NCI-H1436 treated with DMSO at 0.1 percent for 48 hours (cell line): ENCODE results near the gene DLAT.
"Not testable (repeated sequence)": the region's sequence is repeated elsewhere in the genome, so short reads cannot be mapped to it uniquely, and the experiment has no call there.

Source experiments
- DNase-seq: peaks from one replicate; lab custom pipeline; 2025; lab: John Stamatoyannopoulos, UW

DLAT gene

DNA sequence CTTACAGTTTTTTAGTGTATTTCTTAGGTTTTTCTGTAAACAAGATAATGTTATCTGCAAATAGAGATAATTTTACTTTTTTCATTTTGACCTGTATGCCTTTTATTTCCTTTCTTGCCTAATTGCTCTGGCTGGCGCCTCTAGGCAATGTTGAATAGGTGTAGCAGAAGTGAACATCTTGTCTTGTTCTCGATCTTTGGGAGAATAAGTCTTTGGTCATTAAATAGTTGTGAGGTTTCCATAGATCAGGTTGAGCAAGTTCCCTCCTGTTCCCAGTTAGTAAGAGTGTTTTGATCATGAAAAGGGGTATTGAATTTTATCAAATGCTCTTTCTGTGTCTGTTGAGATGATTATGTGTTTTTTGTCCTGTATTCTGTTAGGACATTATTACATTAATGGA lies 24.6 kb downstream of the DLAT start:
- no peak for DNase-seq

DNA sequence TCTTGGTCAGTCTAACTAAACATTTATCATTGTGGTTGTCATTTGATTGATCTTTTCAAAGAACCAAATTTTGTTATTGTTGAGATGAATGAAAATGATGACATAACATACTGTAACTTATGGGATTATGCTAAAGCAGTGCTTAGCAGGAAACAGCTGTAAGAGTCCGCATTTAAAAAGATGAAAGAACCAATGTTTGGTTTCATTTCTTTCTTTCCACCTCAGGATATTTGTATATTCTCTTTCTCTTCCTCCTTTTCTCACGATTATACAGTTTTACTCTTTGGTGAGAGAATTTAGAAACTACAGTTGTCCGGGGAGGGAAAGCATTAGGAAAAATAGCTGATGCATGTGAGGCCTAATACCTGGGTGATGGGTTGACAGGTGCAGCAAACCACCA lies 25.5 kb downstream of the DLAT start:
- DNase-seq, result no peak

DNA sequence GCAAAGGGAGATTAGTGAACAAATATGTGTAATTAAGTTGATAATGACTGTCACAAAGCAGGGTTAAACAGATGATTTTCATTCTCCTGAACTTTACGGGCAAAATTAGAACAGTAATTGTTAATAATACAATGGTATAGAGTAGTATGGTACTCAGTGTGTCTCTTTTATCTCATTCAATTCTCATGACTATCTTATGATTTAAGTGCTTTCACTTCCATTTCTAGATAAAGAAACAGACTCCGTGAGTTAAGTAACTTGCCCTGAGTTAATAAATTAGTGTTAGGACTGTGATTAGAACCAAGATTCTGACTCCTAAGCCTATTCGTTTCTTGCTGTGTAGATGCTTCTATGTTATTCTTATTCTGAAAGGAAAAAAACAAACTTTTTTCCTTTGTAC lies 26.6 kb downstream of the DLAT start:
- DNase-seq, result no peak

DNA sequence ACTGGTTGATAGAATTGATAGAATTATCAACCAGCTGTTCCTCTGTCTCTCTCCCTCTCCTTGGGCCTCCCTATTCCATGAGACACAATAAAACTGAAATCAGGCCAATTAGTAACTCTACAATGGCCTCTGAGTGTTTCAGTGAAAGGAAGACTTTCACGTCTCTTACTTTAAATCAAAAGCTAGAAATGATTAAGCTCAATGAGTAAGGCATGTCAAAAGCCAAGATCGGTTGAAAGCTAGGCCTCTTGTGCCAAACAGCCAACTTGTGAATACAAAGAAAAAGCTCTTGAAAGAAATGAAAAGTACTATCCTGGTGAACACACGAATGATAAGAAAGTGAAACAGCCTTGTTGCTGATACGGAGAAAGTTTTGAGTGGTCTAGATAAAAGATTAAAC lies 32.0 kb downstream of the DLAT start:
- no peak for DNase-seq

DNA sequence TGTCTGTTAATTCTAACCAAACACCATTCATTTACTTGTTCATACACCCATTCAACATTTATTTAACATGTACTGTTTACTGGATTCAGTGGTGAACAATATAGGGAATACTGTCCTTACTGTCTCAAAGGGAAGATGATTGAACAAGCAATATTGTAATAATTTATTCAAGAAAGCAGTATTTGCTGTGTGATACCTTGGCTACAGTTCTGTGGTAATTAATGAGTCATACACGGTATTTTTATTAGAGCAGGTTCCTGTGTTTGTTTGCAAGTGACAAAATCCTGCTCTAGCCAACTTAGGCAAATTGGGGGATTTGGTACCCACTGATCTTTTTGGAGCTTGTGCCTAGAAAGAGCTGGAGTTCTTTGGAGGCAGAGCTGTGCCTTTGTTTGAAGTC lies 32.9 kb downstream of the DLAT start:
- DNase-seq, result no peak

DNA sequence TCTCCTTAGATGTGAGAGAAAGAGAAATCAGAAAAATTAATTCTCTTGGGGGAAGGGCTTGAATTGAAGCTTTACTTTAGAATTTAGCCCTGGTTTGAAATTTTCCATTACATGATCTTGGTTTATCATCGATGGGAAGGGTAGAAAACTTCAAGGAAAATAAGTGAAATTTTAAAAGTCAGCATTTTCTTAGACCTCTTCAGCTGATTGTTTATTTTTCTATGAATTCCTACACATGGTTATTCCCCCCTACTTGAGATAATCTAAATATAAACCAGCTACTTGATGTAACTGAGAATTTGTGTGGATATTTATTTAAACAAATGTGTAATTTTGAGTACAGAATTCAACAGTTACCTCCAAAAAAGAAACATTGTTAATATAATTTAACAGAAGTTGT lies 37.7 kb downstream of the DLAT start:
- DNase-seq, result no peak

DNA sequence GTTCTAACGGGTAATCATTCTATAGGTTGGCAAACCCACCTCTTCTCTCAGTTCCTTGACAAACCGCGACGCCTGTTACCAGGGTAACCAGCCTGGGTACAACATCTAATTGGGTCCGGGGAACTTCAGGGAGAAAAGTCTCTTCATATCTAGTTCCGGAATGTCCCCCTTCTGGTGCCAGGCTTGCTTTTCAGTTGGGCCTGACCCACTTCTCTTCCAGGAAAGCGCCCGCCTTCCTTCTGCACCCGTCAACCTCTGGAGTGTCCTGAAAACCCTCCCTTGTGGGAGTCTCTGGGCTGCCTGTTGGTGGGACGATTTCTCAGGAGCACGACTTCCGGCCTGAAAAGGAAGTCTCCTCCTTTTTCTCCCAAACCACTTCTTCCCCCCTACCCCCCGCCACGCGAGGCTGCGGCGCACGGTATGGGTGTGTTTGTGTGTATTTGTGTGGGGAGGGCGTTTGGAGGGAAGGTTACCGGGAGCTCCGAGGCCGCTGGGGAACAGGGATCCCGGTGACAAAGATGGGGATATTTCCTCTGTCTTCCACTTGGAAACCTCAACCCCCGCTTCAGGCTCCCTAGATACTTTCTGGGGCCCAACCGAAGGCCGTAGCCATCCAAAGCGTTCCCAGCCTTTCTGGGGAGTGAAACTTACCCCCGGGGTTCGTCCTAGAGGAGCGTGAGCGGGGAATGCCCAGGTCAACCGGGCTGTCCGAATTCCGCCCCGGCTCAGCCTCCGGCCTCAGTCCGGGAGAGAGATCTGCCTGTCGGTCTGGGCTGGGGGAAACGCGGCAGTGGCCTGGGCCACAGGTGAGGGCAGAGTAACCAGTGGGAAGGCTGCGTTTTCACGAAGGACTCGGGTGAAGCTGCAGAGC lies 49.0 kb downstream of the DLAT start, which contains the start of the genes NKAPD1 and PIH1D2:
Gene NKAPD1 (plus strand): TSS at position 359 of the 871 bp plus-strand sequence. CDS start 1,276 bp downstream, outside the sequence.
Gene PIH1D2 (minus strand): TSS at position 77 of the 871 bp plus-strand sequence. CDS start 843 bp downstream, outside the sequence.
- no peak for DNase-seq

DNA sequence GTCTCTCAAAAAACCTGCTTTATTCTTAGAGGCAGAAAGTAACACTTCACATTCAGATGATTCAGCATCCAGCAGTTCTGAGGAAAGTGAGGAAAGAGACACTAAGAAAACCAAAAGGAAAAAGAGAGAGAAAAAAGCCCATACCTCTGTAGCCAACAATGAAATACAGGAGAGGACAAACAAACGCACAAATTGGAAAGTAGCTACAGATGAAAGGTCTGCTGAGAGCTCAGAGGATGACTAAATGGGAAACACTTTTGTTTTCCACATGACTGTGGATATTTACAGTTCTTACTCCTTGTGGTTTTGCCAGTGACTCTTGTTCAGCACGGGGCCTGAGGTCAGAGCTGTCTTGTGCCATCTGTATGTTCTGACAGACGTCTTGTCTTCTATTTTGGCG lies 57.5 kb downstream of the DLAT start:
- DNase-seq, result no peak

DNA sequence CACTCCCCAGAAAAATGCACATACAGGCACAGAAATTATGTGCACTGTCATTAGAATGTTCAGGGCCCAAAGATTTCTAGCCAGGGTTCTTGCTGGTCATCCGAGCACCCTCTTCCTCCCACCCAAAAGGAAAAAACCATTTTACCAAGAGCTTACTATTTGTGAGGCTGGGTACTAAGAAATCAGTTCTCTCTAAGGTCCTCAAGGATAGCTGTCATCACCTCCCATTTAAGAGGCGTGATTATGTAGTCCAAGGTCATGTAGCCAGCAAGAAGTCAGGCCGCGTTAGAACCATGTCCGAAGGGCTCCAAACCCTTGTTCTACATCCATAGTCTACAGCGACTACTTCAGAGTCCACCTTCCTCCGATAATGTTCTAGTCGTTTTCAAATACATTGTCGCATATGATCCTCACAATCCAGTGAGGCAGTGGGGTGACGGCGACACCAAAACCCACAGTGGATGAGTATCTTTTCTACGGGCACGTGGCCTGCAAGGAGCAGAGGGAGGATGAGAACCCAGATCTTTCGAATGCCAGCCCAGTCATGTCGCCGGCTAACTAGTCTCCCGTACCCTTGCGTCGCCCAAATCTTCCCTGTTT lies 60.7 kb downstream of the DLAT start:
- DNase-seq, result no peak

DNA sequence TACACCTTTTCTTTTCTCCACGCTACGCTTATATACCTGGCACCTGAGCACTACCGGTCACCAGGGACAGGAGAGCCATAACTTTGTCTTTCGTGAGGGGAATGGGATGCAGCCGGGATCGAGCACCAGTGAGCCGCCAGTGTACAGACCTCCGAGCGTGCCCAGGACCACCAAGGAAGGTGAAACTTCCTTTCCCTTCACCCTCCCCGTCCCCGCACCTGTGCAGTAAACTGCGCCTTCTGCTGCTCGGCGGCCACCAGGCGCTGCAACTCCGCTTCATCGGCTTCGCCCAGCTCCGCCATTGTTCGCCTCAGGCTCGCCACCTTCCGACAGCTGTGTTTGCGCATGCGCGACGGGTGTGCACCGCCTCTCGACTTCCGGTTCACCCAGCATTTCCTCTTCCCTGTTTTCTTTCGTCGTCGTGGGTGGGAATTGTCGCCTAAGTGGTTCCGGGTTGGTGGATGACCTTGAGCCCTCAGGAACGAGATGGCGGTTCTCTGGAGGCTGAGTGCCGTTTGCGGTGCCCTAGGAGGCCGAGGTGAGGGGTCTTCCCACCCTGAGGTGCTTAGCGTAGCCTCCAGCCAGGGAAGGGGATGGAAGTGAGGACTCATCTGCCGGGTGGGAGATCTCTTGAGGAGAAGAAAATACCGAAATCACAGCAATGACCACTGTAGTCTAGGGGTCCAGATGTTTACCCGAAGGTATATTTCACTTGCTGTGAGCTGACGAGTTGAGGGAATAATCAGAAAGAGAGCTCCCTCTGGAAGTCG lies 61.4 kb downstream of the DLAT start, which contains the start of the genes SDHD and TIMM8B:
Gene SDHD (plus strand): TSS at position 452 of the 770 bp plus-strand sequence. CDS start 35 bp downstream, at position 487.
Gene TIMM8B (minus strand): TSS at position 335 of the 770 bp plus-strand sequence. CDS start 33 bp downstream, at position 302.
- peak; percentile 79 for DNase-seq

DNA sequence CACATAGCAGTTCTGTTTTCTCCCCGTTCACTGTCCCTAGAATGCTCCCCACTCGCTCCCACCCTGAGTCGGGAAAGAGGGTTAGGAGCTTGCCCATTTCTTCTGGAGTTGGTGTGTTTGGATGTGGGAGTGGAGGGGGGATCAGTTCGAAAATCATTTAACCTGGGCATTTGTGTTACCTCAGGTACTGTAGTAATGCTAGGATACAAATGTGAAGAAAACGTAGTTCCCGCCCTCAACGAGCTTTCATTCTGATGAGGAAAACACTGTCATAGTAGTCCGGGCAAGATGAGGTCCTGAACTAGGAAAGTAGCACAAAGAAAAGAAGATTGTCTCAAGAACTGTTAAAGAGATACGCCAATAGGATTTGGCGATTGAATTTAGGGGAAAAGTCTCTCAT lies 62.0 kb downstream of the DLAT start:
- DNase-seq, result no peak

DNA sequence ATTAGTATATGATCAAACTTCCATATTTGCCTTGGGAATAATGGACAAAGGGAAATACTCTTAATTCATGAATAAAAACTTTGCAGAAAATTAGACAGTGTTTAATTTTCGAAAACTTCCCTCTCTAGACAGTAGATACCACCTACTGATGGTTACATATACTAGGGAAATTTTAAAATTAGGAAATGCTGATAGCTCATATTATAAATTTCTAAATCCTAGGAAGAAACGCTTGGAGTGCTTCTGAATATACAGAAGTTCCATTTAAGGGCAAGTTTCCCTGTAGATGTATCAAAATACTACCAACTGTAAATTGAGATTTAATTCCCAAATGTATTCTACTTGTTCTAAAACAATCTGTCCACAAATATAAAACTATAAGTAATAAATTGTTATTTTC lies 70.1 kb downstream of the DLAT start:
- DNase-seq, result not testable (repeated sequence)

DNA sequence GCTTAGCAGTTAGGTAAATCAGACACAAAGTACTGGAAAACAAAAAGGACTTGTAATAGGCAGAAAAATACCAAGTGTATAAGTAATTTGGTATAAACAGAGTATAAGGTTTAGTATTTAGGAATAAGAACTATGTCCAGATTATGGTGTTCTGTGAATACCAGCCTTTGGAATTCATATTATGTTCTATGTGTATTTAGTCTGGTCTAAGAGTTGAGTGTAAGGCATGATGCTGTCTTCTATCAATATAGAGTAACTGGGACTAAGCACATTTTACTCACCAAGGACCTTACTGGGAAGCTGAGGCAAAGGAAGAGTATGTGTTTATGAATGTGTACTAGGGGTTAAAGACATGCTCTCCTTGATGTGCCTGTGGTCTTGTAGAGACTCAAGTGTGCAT lies 71.0 kb downstream of the DLAT start:
- no peak for DNase-seq

DNA sequence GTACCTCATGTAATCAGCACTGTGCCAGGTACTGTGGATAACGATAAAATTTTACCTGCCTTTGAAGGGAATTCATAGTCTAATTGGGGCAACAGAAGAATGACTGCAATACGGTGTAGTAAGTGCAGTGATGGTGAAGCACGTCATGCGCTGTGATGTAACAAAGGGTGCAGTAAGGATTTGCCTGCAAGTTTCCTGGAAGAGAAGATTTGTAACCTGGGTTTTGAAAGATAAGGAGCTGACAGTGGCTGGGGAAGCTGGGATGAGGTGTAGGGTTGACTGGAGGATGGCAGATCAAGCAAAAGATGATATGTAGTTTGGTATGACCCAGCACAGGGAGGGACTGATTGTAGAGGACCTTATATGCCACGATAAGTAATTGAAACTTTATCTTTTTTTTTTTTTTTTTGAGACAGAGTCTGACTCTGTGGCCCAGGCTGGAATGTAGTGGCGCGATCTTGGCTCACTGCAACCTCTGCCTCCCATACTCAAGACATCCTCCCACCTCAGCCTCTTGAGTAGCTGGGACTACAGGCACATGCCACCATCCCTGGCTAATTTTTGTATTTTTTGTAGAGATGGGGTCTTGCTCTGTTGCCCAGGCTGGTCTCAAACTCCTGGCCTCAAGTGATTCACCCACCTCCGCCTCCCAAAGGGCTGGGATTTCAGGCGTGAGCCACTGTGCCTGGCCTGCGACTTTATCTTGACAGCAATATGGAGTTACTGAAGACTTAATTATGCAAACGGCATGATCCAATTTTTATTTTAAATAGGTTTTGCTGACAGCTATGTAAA lies 72.7 kb downstream of the DLAT start:
- no peak for DNase-seq

DNA sequence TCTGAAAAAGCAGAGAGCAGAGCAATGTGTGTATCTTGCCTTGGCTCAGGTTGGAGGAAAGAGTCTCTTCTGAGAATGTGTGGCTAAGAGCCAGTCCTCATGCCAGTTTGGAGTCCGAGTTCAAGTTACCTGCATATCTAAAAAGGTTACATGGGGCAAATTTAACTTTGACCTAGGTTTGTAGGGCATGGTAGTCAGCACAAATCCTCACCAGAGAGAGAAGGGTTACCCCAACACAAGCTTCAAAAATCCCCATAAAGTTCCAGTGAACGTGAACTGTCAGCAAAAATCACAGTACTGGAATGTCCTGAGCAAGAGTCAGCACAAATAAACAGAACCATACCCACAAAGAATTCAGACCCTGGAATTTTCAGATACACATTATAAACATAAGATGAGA lies 75.3 kb downstream of the DLAT start:
- no peak for DNase-seq

DNA sequence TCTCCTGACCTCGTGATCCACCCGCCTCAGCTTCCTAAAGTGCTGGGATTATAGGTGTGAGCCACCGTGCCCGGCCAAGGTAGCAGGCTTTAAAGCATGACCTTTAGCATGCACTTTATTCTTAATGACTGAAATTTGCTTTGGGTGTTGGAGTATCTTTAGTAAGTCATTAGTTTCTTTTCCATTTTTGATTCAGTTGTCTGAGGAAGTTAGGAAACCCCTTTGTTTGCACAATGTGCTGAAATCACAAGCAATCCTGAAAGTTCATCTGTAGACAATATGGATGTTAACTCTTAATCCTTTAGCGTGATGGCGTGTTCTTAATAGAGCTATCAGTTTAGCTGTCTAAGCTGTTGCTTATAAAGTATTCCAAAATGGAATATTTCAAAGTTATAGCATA lies 78.2 kb downstream of the DLAT start:
- DNase-seq, result no peak

DNA sequence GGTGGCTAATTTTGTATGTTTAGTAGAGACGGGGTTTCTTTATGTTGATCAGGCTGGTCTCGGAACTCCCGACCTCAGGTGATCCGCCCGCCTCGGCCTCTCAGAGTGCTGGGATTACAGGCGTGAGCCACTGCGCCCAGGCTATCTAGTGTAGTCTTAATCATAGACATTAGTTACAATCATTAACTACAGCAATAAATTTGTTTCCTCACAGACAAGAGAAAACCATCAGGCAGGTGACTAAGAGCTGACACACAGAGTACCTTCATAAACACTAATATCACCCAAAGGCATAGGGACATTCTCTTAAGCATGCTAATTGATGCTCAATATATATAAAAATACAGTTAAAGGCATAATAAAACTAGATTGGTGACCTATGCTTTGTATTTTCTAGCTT lies 80.9 kb downstream of the DLAT start:
- no peak for DNase-seq
